Vagina (tissue), 2 donors: Measurements from ENCODE around the gene SLC16A12.

Experiments
- CTCF ChIP-seq, 3 experiments: fragments of 450-650 bp in 2 of 3; fragments of 200-600 bp in 1 of 3; sonication (generic) in 1 of 3; IDR thresholded peaks; one replicate each; pipeline ENCODE4 v1.5.1; 2017 to 2019; ENCODE audit warnings: antibody characterized with exemption in 3 of 3, mild to moderate bottlenecking in 2 of 3, moderate library complexity in 2 of 3
- POLR2A ChIP-seq, 2 donors: fragments of 450-650 bp; IDR thresholded peaks; one replicate each; pipeline ENCODE4 v1.6.1; 2017; ENCODE audit warnings: antibody characterized with exemption in 2 of 2, mild to moderate bottlenecking in 2 of 2, moderate library complexity in 2 of 2
- POLR2AphosphoS5 ChIP-seq, 2 donors: sonication (generic); formaldehyde crosslinking; IDR thresholded peaks; one replicate each; pipeline ENCODE4 v1.9.0; 2017; ENCODE audit warnings: antibody characterized with exemption in 2 of 2, mild to moderate bottlenecking in 2 of 2, low read depth in 1 of 2; ENCODE audit not compliant: insufficient read depth in 1 of 2

DNA sequence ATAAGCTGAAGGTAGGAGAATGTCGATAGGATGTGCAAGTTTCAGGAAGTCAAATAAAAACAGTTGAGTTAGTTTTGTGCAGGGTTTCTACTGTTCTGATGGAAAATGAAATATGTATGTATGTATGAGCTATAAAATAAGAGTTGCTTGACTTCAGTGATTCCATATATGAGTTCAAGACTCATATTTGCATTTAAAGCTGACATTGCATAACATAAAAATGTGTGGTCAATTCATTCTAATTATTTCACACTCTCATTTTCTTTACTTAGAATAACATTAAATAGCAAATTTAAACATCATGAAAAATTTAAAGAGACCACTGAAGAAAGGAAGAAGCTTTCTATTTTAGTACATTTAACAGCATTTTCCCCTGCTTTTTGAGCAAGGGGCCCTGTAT is 83.2 kb downstream of the SLC16A12 start:
- TF ChIP-seq POLR2A (IDR thresholded peaks at IDR 0.05) (no peak), CTCF (IDR thresholded peaks at IDR 0.05) (no peak), POLR2AphosphoS5 (IDR thresholded peaks at IDR 0.05; ENCODE audit: insufficient read depth in 1 of 2, low read depth in 1 of 2) (no peak)
